KOPT-K1 (cell line): Measurements from ENCODE around the gene ARHGAP31.

Source experiments
- H3K27ac ChIP-seq: fragments of 200-600 bp; sonication (generic); 2 replicates; pipeline ENCODE4 v1.5.1; 2016; ENCODE audit warnings: antibody characterized with exemption, mild to moderate bottlenecking, low read depth, low read length; ENCODE audit not compliant: poor library complexity, severe bottlenecking
- H3K36me3 ChIP-seq: fragments of 200-600 bp; sonication (generic); 2 replicates; pipeline ENCODE4 v1.5.1; 2017; ENCODE audit warnings: antibody characterized with exemption, mild to moderate bottlenecking, low read length, moderate library complexity; ENCODE audit not compliant: insufficient read depth
- H3K9me3 ChIP-seq: fragments of 200-600 bp; sonication (generic); 2 replicates; pipeline ENCODE4 v1.5.1; 2017; ENCODE audit warnings: antibody characterized with exemption, low read length, mild to moderate bottlenecking; ENCODE audit not compliant: insufficient read depth, poor library complexity, severe bottlenecking

Gene ARHGAP31

DNA sequence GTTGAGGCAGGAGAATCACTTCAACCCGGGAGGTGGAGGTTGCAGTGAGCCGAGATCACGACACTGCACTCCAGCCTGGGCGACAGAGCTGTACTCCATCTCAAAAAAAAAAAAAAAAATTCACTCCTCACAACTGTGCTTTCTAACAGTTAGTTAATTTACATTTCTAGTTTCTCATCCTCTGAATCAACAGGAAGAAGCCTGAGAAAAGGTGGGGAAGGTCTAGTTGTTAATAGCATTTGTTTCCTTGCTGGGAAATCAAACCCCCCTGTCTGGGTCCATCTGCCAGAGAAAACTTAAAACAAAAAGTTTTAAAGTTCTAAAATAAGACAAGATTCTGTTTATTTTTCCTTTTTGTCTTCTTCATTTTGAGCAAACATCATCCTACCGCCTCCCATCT is 106.9 kb downstream of the ARHGAP31 start:
- Histone ChIP-seq H3K36me3 (no peaks in the 10 kb centered on the region), H3K27ac (no peak overlapping the region), H3K9me3 (no peaks in the 10 kb centered on the region)

DNA sequence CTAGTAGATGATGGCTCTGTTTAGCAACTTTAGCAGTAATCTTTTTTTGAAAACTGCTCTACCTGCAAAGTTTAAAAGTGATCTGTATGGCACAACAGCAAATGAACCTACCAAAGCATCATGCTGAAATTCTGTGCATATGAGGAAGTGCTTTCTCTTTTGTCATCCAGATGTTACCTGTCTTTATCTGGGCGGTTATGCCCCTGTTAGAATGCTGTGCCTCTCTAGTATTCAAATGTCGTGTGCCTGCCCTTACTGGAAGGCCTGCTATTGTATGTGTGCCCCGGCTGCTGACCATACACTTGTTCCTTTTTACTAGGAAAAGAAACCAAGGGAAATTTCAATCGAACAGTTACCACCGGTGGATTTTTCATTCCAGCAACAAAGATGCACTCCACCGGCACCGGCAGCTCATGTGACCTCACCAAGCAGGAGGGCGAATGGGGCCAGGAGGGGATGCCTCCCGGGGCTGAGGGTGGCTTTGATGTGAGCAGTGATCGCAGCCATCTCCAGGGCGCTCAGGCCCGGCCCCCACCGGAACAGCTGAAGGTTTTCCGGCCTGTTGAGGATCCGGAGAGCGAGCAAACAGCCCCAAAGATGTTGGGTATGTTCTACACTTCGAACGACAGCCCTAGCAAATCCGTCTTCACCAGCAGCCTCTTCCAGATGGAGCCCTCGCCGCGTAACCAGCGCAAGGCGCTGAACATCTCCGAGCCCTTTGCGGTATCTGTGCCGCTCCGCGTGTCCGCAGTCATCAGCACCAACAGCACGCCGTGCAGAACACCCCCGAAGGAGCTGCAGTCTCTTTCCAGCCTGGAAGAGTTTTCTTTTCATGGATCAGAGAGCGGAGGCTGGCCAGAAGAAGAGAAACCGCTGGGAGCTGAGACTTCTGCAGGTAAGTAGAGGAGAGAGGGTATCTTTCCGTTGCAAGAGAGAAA is 107.6 kb downstream of the ARHGAP31 start:
- no peaks in the 10 kb centered on the region for H3K36me3 ChIP-seq
- no peaks in the 10 kb centered on the region for H3K9me3 ChIP-seq
- no peak overlapping the region for H3K27ac ChIP-seq

DNA sequence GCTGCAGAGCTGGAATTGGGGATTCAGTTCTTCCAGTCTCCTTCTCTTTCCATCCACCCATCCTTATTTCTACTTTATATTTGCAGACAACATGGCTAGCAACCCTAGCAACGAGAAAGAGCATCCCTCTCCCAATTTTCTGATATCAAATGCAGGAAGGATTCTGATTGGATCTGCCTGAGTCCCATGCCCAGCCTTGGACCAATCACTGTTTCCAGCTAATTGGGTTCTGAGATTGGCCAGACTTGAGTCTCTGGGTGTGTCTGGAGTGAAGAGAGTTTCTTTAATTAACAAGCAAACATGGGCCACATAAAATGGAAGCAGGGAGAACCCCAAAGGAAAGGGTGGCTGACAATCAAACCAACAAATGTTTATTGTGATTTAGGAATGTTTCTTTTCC is 108.6 kb downstream of the ARHGAP31 start:
- Histone ChIP-seq H3K9me3 (no peaks in the 10 kb centered on the region), H3K27ac (no peak overlapping the region), H3K36me3 (no peaks in the 10 kb centered on the region)

DNA sequence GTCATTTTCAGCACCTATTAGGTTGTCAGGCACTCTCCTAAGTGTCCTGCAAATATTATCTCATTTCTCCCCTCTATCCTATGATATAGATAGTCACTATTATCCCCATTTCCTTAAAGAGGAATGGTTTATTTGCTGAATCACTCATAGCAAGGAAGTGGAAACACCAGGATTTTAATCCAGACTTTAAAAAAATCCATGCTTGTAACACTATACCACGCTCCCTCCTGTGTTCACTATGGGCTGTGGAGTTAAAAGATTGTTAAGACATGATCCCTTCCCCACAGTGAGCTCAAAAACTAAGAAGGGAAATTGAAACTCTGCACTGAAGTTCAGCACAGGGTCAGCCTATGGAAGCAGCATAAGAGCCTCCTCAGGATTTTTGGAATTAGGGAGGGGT is 109.0 kb downstream of the ARHGAP31 start:
- no peaks in the 10 kb centered on the region for H3K9me3 ChIP-seq
- H3K36me3 ChIP-seq = no peaks in the 10 kb centered on the region
- no peak overlapping the region for H3K27ac ChIP-seq

DNA sequence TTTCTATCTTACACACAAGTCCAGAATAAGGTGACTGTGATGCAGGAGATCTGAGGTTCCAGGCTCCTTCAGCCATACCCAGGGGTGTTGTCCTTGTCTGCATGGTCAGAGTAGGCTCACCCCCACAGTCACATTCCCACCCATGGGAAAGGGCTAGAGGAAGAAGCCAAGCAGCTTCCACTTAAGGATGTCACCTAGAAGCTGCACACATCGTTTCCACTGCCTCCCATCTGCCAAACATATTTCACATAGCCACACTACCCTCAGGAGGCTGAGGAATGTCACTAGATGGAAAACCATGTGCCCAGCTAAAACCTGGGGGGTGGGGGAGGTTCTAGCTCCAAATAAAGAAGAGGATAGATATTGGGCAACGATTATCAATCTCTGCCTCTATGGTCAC is 111.1 kb downstream of the ARHGAP31 start:
- Histone ChIP-seq H3K27ac (no peak overlapping the region), H3K9me3 (no peaks in the 10 kb centered on the region), H3K36me3 (no peaks in the 10 kb centered on the region)

DNA sequence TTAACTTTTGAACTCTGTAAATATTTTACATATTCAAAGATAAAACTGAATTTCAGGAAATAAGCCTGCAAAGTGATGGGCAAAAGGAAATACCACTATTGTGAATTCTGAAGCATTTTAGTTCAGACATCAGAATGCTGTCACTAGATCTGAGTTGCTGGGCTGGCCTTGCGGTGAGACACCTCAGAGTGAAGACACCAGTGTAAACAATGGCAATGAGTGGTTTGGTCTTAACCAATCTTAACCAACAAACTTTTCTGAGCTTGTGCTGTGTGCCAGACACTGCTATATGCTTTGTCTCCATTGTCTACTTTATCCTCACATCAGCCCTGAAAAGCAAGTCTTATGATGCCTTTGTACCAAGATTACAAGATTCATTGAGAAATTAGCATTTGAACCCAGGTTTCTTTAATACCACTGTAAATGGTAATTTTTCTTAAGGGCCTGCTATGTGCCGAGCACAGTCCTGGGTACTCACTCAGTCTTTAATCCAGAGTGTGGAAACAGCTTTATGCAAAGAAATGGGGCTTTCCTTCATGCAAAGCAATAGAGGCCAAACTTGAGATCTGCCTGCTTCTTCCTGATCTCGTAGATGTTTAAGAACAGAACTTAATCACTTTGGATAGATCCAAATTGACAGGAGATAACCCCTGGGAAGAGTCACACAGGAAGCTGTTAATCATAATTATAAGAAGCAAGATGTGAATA is 114.2 kb downstream of the ARHGAP31 start:
- H3K36me3 ChIP-seq = no peaks in the 10 kb centered on the region
- H3K9me3 ChIP-seq = no peaks in the 10 kb centered on the region
- no peak overlapping the region for H3K27ac ChIP-seq

DNA sequence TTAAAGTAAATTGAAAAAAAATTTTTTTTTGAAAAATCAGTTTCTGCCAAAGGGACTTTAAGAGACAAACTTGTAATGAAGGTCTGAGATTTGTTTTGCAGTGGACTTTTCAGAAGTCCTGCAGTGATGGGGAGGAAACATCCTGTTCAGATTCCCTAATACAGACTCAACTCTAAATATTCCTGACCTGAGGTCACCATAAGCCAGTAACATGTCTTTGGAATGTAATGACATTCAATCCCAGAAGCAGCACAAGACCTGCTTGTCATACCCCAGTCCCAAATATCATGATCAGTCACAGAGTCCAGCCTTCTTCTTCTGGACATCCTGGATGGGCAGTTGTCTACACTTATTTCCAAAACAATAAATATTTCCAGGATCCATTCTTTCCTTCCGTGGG is 115.7 kb downstream of the ARHGAP31 start:
- H3K36me3 ChIP-seq = no peaks in the 10 kb centered on the region
- no peaks in the 10 kb centered on the region for H3K9me3 ChIP-seq
- H3K27ac ChIP-seq = no peak overlapping the region

DNA sequence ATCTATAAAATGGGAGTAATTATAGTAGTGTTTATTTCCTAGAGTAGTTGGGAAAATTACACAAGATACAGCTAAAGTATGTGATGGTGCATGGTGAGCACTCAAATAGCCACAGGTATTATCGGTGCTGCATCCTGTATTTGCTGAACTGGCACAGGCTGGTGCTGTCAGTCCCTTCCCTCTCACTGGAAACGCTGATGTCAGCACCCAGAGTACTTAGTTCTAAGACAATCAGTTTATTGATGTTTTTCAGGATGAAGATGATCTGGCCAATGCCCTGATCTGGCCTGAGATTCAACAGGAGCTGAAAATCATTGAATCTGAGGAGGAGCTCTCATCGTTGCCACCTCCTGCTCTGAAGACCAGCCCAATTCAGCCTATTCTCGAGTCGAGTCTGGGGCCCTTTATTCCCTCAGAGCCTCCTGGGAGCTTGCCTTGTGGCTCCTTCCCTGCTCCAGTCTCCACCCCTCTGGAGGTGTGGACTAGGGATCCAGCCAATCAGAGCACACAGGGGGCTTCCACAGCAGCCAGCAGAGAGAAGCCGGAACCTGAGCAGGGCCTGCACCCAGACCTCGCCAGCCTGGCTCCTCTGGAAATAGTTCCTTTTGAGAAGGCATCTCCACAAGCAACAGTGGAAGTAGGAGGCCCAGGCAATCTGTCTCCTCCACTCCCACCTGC is 119.6 kb downstream of the ARHGAP31 start:
- H3K36me3 ChIP-seq = no peaks in the 10 kb centered on the region

DNA sequence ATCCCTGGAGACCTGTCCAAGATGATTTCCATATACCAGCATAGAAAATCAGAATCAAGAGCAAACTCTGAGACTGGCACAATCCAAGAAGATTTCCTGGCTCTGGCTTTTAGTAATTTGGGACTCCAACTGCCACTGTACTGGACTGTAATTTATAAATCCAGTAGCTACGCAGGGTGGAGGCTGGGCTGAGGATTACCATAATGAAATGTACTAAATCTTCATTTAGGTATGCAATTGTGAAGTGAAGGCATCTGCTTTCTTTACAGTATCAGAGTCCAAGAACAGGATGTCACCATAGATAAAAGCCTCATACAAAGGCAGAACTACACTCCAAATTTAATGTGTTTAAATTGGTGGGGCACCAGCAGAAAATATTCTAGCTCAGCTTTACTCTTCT is 122.7 kb downstream of the ARHGAP31 start:
- H3K9me3 ChIP-seq = no peaks in the 10 kb centered on the region
- no peak overlapping the region for H3K27ac ChIP-seq
- no peaks in the 10 kb centered on the region for H3K36me3 ChIP-seq

More for the DNA sequence above, 119.6 kb downstream of the ARHGAP31 start:
- no peaks in the 10 kb centered on the region for H3K9me3 ChIP-seq
- H3K27ac ChIP-seq = no peak overlapping the region

DNA sequence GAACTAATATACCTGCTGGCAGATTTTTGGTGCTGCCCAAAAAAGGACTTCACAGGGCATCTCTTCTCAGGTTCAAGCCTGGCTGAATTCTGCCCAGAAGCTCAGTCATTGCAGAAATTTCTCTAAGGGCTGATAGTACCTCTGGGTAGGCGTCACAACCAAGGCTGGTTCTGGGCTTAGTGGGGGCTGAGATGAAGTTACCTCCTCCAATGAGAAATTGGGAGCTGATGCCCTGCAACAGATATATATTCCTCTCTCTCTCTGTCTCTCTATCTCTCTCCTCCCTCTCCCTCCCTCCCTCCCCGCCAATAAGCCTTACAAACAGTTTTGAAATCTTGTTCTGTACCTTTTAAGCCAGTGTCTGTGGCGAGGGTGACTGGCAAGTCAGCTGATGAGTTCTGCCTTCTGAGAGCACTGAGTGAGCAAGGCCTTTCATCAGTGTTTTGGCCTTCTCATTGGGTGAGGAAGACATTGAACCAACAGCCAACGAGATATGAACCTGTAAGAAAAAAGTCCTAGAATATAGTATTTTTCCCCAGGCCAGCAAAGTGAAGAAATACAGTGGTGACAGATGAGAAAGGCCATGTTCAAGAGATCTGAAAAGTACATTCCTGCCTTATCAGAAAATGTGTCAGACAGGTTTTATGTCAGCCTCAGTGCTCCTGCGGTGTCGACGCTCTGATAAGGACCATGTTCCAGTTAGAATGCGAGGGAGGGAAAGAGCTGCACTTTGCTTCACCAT is 123.8 kb downstream of the ARHGAP31 start:
- H3K36me3 ChIP-seq = no peaks in the 10 kb centered on the region
- H3K9me3 ChIP-seq = no peaks in the 10 kb centered on the region
- H3K27ac ChIP-seq = no peak overlapping the region

DNA sequence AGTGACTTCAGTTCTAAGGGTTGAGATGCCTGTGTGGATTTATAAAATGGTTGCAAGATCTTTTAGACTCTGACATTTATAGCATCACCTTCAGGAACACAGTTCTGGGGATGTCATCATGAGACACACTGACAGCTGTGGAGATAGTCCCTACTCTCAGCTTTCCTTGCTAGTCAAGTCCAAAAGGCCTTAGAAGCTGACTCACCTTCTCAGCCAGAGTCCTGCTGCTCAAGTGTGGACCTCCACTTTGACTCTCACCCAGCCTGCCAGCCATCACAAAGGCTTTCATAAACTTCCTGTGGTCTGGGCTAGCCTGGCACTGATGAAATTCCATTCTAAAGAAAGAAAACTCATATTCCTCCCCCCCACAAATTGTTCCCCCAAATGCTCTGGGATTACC is 124.5 kb downstream of the ARHGAP31 start:
- H3K9me3 ChIP-seq = no peaks in the 10 kb centered on the region
- no peaks in the 10 kb centered on the region for H3K36me3 ChIP-seq
- no peak overlapping the region for H3K27ac ChIP-seq

DNA sequence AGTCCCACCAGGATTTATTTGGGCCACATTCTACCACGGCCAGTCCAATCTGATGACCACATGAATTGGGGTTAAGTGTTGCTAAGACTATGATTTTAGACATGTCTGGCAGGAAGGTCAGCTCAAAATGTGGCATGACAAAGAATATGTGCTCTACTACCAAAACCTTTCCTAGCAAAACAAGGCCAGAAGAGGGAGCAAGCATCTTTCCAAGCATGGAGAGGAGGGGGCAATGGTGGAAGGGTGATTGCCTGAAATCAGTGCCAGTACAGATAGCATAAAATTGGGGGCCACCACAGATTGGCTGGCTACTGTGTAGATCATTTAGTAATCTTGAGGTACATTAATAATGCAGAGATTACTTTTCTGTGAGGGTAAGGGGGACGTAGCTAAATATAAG is 126.0 kb downstream of the ARHGAP31 start:
- Histone ChIP-seq H3K36me3 (no peaks in the 10 kb centered on the region), H3K27ac (no peak overlapping the region), H3K9me3 (peaks cover 4% of the 10 kb centered on the region)

DNA sequence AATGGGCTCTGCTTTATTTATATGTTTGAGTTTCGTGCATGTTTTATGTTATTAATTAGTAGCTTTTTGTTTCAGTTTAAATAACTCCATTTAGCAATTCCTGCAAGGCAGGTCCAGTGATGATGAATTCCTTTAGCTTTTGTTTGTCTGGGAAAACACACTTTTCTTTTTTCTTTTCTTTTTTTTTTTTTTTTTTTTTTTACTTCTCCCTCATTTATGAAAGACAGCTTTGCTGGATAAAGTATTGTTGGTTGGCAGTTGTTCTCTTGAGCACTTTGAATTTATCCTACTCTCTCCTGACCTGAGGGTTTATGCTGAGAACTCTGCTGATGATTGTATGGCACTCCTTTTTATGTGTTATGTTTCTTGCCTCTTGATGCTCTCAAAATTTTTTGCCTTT is 133.5 kb downstream of the ARHGAP31 start:
- peaks cover 69% of the 10 kb centered on the region for H3K9me3 ChIP-seq
- no peak overlapping the region for H3K27ac ChIP-seq
- peaks cover 48% of the 10 kb centered on the region for H3K36me3 ChIP-seq

DNA sequence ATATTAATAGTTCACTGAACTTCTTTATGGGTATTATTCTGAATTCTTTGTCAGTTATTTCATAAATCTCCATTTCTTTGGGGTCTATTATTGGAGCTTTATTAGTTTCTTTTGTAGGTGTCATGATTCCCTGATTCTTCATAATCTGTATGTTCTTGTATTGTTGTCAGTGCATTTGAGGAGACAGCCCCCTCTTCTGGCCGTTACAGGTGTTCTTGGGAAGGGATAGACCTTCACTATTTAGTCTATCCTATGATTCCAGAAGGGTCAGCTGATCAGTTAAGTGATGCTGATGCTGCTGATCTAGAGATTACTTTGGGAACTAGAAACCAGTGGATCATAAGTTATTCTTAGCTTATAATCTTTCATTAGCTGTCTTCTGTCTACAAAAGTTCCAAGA is 134.4 kb downstream of the ARHGAP31 start:
- peaks cover 57% of the 10 kb centered on the region for H3K36me3 ChIP-seq
- peaks cover 69% of the 10 kb centered on the region for H3K9me3 ChIP-seq
- H3K27ac ChIP-seq = no peak overlapping the region
